Coronary artery (tissue), 2 donors: ENCODE results near the gene MAP3K20.
"Not testable (repeated sequence)": the region's sequence is repeated elsewhere in the genome, so short reads cannot be mapped to it uniquely, and the experiment has no call there.

ENCODE experiments used
- DNase-seq: peaks from one replicate; pipeline ENCODE4 v3.0.0-alpha.2; 2017; ENCODE audit warnings: low spot score
- H3K27ac ChIP-seq, 2 donors: fragments of 200-600 bp; sonication (generic); one replicate each; pipeline ENCODE4 v1.5.1; 2016 to 2019
- H3K4me3 ChIP-seq: fragments of 200-600 bp; sonication (generic); 2 replicates; pipeline ENCODE4 v1.5.1; 2016; ENCODE audit warnings: mild to moderate bottlenecking, moderate library complexity
- CTCF ChIP-seq: fragments of 200-600 bp; sonication (generic); IDR thresholded peaks from one replicate; pipeline ENCODE4 v1.5.1; 2019; ENCODE audit warnings: antibody characterized with exemption

The MAP3K20 gene

GRCh38 chr2:173296235-173296634 is 220.6 kb downstream of the MAP3K20 start:
- Histone ChIP-seq H3K27ac (no peak overlapping the region), H3K4me3 (no peak overlapping the region)
- TF ChIP-seq CTCF: no peak
- no peak for DNase-seq

GRCh38 chr2:173298536-173299097 is 223.0 kb downstream of the MAP3K20 start:
- DNase-seq: no peak
- H3K4me3 ChIP-seq: no peak overlapping the region
- TF ChIP-seq CTCF: no peak
- no peak overlapping the region for H3K27ac ChIP-seq

- no peak for TF ChIP-seq CTCF
- DNase-seq: no peak
- H3K27ac ChIP-seq: no peak overlapping the region
Observed at GRCh38 chr2:173299764-173300163, 224.1 kb downstream of the MAP3K20 start.

GRCh38 chr2:173300458-173300857 is 224.8 kb downstream of the MAP3K20 start:
- Histone ChIP-seq H3K27ac (no peak overlapping the region), H3K4me3 (no peak overlapping the region)
- TF ChIP-seq CTCF: no peak
- no peak for DNase-seq

More at GRCh38 chr2:173299764-173300163, 224.1 kb downstream of the MAP3K20 start:
- H3K4me3 ChIP-seq: no peak overlapping the region

GRCh38 chr2:173301549-173301948 is 225.9 kb downstream of the MAP3K20 start:
- not testable (repeated sequence) for DNase-seq, H3K4me3 ChIP-seq, H3K27ac ChIP-seq

- no peak for TF ChIP-seq CTCF
- Histone ChIP-seq H3K27ac (no peak overlapping the region), H3K4me3 (no peak overlapping the region)
- DNase-seq: no peak
Observed at GRCh38 chr2:173305303-173305702, 229.7 kb downstream of the MAP3K20 start.

- no peak overlapping the region for H3K4me3 ChIP-seq
- H3K27ac ChIP-seq: no peak overlapping the region
- no peak for DNase-seq
- no peak for TF ChIP-seq CTCF
Observed at GRCh38 chr2:173307293-173307692, 231.6 kb downstream of the MAP3K20 start.

- H3K4me3 ChIP-seq, DNase-seq: not testable (repeated sequence)
Observed at GRCh38 chr2:173309370-173309769, 233.7 kb downstream of the MAP3K20 start.

More at GRCh38 chr2:173309370-173309769, 233.7 kb downstream of the MAP3K20 start:
- H3K27ac ChIP-seq: not testable (repeated sequence)
